K562 (cell line): ENCODE measurements around the gene RNGTT. TPM values are rescaled to one million over a fixed set of nuclear protein-coding genes. Genes with fewer than 3 reads are reported as not detected.

Experiments used
- ATAC-seq: fragments of 200-7000 bp; cut with Tn5 transposase; 3 replicates; pipeline ENCODE4 v1.9.1; 2020; ENCODE audit warnings: moderate library complexity
- BruUV-seq: library from RNA; stranded (reverse); fragments of 400-500 nt; replicated peaks from 2 replicates; lab custom pipeline; 2021; lab: Mats Ljungman, UMichigan
- CTCF ChIA-PET: fragments of 300-600 bp; formaldehyde crosslinking; extraction: SDS; loops from one replicate; lab custom pipeline; 2021; ENCODE audit warnings: low intra/inter-chr PET ratio; lab: Yijun Ruan, JAX
- POLR2A ChIA-PET: fragments of 300-600, 350-650 bp; sonication (Branson Sonifier 250); formaldehyde crosslinking; extraction: SDS; loops from one replicate; lab custom pipeline; 2021; ENCODE audit warnings: antibody characterized with exemption, inconsistent platforms; lab: Yijun Ruan, JAX
- DNase-seq, 4 experiments: peaks; one replicate each; pipeline versions ENCODE4 v3.0.0 to v3.0.0-alpha.2; 2011 to 2018; ENCODE audit warnings: low spot score in 3 of 4, mixed read lengths in 3 of 4; ENCODE audit errors: extremely low read depth in 1 of 4
- FAIRE-seq: peaks from 2 replicates; lab custom pipeline; 2011; peaks lifted over from hg19 to GRCh38; lab: Jason Lieb, UNC
- H2AFZ ChIP-seq: 2 replicates; pipeline ENCODE4 v1.6.0; 2011; ENCODE audit warnings: low read depth, low read length, control low read depth, inconsistent platforms
- H3K27ac ChIP-seq: fragments of 200-600 bp; 3 replicates; pipeline ENCODE4 v1.8.0; 2011; ENCODE audit warnings: low read depth, mild to moderate bottlenecking, control low read depth, inconsistent platforms, low read length, moderate library complexity, mixed read lengths; ENCODE audit errors: extremely low read depth
- H3K27me3 ChIP-seq, 2 experiments: fragments of 300-600 bp in 1 of 2; 2 replicates in 1 of 2; 3 replicates in 1 of 2; pipeline versions ENCODE4 v1.6.0 to v1.8.0; 2011; ENCODE audit warnings: inconsistent platforms in 2 of 2, low read length in 2 of 2, mild to moderate bottlenecking in 1 of 2, mixed read lengths in 1 of 2, moderate library complexity in 1 of 2; ENCODE audit not compliant: control insufficient read depth in 2 of 2, insufficient read depth in 2 of 2
- H3K36me3 ChIP-seq: fragments of 300-600 bp; 3 replicates; pipeline ENCODE4 v1.8.0; 2011; ENCODE audit warnings: mild to moderate bottlenecking, low read length, inconsistent platforms; ENCODE audit not compliant: control insufficient read depth, insufficient read depth
- H3K4me1 ChIP-seq, 2 experiments: fragments of 200-600 bp in 1 of 2; replicated peaks in 1 of 2; 2 replicates in 1 of 2; 3 replicates in 1 of 2; pipeline versions ENCODE4 v1.5.1 to v1.8.0; 2011; ENCODE audit warnings: inconsistent platforms in 2 of 2, low read length in 2 of 2, mild to moderate bottlenecking in 1 of 2, mixed read lengths in 1 of 2, moderate library complexity in 1 of 2; ENCODE audit not compliant: control insufficient read depth in 2 of 2, insufficient read depth in 2 of 2
- H3K4me2 ChIP-seq: 2 replicates; pipeline ENCODE4 v1.6.1; 2011; ENCODE audit warnings: low read length, control low read depth, inconsistent platforms, mixed read lengths; ENCODE audit not compliant: insufficient read depth
- H3K4me3 ChIP-seq: fragments of 200-600 bp; sonication (generic), shearing (Covaris generic); 2 replicates; pipeline ENCODE4 v1.5.1; 2016; ENCODE audit warnings: control low read depth, inconsistent platforms
- H3K79me2 ChIP-seq: fragments of 200-600 bp; 3 replicates; pipeline ENCODE4 v1.8.0; 2011; ENCODE audit warnings: low read length, inconsistent platforms; ENCODE audit not compliant: control insufficient read depth, insufficient read depth
- H3K9ac ChIP-seq, 2 experiments: 2 replicates each; pipeline versions ENCODE4 v1.6.0 to v1.6.1; 2011; ENCODE audit warnings: low read depth in 2 of 2, low read length in 2 of 2, control low read depth in 1 of 2, inconsistent platforms in 1 of 2, mild to moderate bottlenecking in 1 of 2, mixed read lengths in 1 of 2; ENCODE audit not compliant: insufficient read depth in 1 of 2
- H3K9me1 ChIP-seq: one replicate; pipeline ENCODE4 v1.6.0; 2011; ENCODE audit warnings: inconsistent platforms, mild to moderate bottlenecking, low read length, moderate library complexity; ENCODE audit not compliant: control insufficient read depth, insufficient read depth
- H3K9me3 ChIP-seq: replicated peaks from 2 replicates; pipeline ENCODE4 v1.5.1; 2011; ENCODE audit warnings: low read depth, low read length, inconsistent platforms; ENCODE audit not compliant: control insufficient read depth, insufficient read depth
- H4K20me1 ChIP-seq: replicated peaks from 2 replicates; pipeline ENCODE4 v1.6.1; 2011; ENCODE audit warnings: low read length, inconsistent platforms, mixed read lengths; ENCODE audit not compliant: control insufficient read depth, insufficient read depth
- CTCF ChIP-seq, 3 experiments: IDR thresholded peaks in 2 of 3; conservative IDR thresholded peaks in 1 of 3; 2 replicates each; pipeline ENCODE4 v1.5.1; 2011 to 2012; ENCODE audit warnings: low read length in 3 of 3, mild to moderate bottlenecking in 3 of 3, control low read depth in 2 of 3, improper control_type of control experiment in 1 of 3, inconsistent platforms in 1 of 3, low read depth in 1 of 3, mixed read lengths in 1 of 3, moderate library complexity in 1 of 3; ENCODE audit not compliant: insufficient read depth in 2 of 3
- MEF2D ChIP-seq: conservative IDR thresholded peaks from 2 replicates; pipeline ENCODE4 v1.6.1; 2016; ENCODE audit warnings: low read depth, missing genetic modification characterization, missing compliant biosample characterization
- SRSF9 ChIP-seq: fragments of 200-400 bp; formaldehyde crosslinking; IDR thresholded peaks from 2 replicates; pipeline ENCODE4 v1.6.1; 2017; ENCODE audit warnings: low read depth, low read length, borderline replicate concordance
- ZBTB43 ChIP-seq: sonication (generic); formaldehyde crosslinking; IDR thresholded peaks from 2 replicates; pipeline ENCODE4 v1.8.0; 2023; ENCODE audit warnings: mild to moderate bottlenecking, missing genetic modification reagents
- WGBS: fragments of 100-300 bp; shearing (Covaris generic); methylation state at CpG from one replicate; pipeline ENCODE4 v1.1.6; 2016; ENCODE audit warnings: low coverage, mixed read lengths; ENCODE audit not compliant: insufficient coverage; ENCODE audit errors: missing lambda C conversion rate; 5-methylcytosine and 5-hydroxymethylcytosine counted together
- in situ Hi-C: fragments of 300-500 bp; cut with MboI; formaldehyde crosslinking; loops from 4 replicates; pipeline ENCODE4 v1.15.0; 2018; ENCODE audit warnings: inconsistent platforms, mixed read lengths
- intact Hi-C: fragments of 100-400 bp; cut with micrococcal nuclease; formaldehyde crosslinking; loops from 2 replicates; pipeline ENCODE4 v1.14.2; 2022
- polyA plus RNA-seq, 8 experiments: library from polyadenylated mRNA; depleted of rRNA in 4 of 8; stranded (reverse) in 5 of 8; unstranded in 3 of 8; fragments of >200 nt; fragmentation: Nextera tagmentation in 2 of 8; fragmentation: Illumina TruSeq in 1 of 8; extraction: Ambion mirVana in 2 of 8; extraction: Trizol in 1 of 8; gene quantifications; 2 replicates each; pipeline versions ENCODE4 v1.2.1 to v1.2.3, GENCODE V29; 2011 to 2014; ENCODE audit warnings: inconsistent platforms in 1 of 8, missing spikeins in 1 of 8
- total RNA-seq, 7 experiments: library from RNA; depleted of rRNA in 6 of 7; stranded (reverse); fragments of >200 nt in 6 of 7; fragmentation: Illumina TruSeq in 2 of 7; extraction: Trizol in 2 of 7; gene quantifications; 2 replicates each; pipeline versions ENCODE4 v1.2.1 to v1.2.3, GENCODE V29; 2011 to 2021; ENCODE audit warnings: low replicate concordance in 1 of 7

Gene RNGTT
- total and polyA plus RNA-seq, 9 of the 15 experiments (the other 6 are each of a cell fraction or from before 2014, with no cell fraction given) = 6.1 to 31.7 (median 19.5) TPM

- Histone ChIP-seq H3K4me1 (no peaks in the 10 kb centered on the region), H3K9ac (no peak overlapping the region), H2AFZ (no peak overlapping the region), H4K20me1 (no peaks in the 10 kb centered on the region), H3K36me3 (peaks cover 25% of the 10 kb centered on the region; the same call in 2 of the 3 replicates), H3K4me2 (no peak overlapping the region), H3K9me3 (no peaks in the 10 kb centered on the region; the same call in 1 of the 2 replicates), H3K79me2 (no peaks in the 10 kb centered on the region), H3K27me3 (no peaks in the 10 kb centered on the region), H3K4me3 (no peak overlapping the region), H3K27ac (no peak overlapping the region), H3K9me1 (no peaks in the 10 kb centered on the region)
- no peak for FAIRE-seq
- no peak for ATAC-seq
- ChIA-PET POLR2A (no interaction called here), CTCF (interaction anchor here (0.6 kb wide), 1 partner anchor 1498 kb away, joined by 3 read pairs; no protein-coding TSS in a partner anchor)
- in situ Hi-C loops = no loop called here
- no peak for DNase-seq
- WGBS = 90% methylated on average over 4 of the region's 4 CpGs
- BruUV-seq = no TSS peak
- TF ChIP-seq ZBTB43 (CRISPR knock-in tag) (no peak), CTCF (IDR thresholded peaks at IDR 0.05 in 2 of 3, conservative IDR thresholded peaks at IDR 0.05 in 1 of 3; ENCODE audit: insufficient read depth in 2 of 3, low read depth in 1 of 3, low read length in 3 of 3) (no peak), SRSF9 (no peak), MEF2D (tag) (no peak)
- intact Hi-C loops = no loop called here
Measured at GRCh38 chr6:88922775-88923548, 40.5 kb downstream of the RNGTT start.
